ENCODE results near the gene SCUBE1.

GRCh38 chr22:43377548-43377895, 34.4 kb upstream of the SCUBE1 start:
- TF ChIP-seq, protein P1, sequence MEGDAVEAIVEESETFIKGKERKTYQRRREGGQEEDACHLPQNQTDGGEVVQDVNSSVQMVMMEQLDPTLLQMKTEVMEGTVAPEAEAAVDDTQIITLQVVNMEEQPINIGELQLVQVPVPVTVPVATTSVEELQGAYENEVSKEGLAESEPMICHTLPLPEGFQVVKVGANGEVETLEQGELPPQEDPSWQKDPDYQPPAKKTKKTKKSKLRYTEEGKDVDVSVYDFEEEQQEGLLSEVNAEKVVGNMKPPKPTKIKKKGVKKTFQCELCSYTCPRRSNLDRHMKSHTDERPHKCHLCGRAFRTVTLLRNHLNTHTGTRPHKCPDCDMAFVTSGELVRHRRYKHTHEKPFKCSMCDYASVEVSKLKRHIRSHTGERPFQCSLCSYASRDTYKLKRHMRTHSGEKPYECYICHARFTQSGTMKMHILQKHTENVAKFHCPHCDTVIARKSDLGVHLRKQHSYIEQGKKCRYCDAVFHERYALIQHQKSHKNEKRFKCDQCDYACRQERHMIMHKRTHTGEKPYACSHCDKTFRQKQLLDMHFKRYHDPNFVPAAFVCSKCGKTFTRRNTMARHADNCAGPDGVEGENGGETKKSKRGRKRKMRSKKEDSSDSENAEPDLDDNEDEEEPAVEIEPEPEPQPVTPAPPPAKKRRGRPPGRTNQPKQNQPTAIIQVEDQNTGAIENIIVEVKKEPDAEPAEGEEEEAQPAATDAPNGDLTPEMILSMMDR (IDR thresholded peaks at IDR 0.05), result no peak
- no peak for TF ChIP-seq POLR2A (IDR thresholded peaks at IDR 0.05)

Measured in esophagus squamous epithelium (tissue), 4 donors.